ENCODE measurements around the gene MTX3. TPM values are rescaled to one million over a fixed set of nuclear protein-coding genes. Genes with fewer than 3 reads are reported as not detected.
A peak's percentile ranks its signal among the peaks of the same experiment; 100 is the strongest.

The MTX3 gene, protein sequence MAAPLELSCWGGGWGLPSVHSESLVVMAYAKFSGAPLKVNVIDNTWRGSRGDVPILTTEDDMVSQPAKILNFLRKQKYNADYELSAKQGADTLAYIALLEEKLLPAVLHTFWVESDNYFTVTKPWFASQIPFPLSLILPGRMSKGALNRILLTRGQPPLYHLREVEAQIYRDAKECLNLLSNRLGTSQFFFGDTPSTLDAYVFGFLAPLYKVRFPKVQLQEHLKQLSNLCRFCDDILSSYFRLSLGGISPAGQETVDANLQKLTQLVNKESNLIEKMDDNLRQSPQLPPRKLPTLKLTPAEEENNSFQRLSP
- 28.4 to 32.7 TPM (median 29.9 TPM) in 3 replicates for total RNA-seq

DNA sequence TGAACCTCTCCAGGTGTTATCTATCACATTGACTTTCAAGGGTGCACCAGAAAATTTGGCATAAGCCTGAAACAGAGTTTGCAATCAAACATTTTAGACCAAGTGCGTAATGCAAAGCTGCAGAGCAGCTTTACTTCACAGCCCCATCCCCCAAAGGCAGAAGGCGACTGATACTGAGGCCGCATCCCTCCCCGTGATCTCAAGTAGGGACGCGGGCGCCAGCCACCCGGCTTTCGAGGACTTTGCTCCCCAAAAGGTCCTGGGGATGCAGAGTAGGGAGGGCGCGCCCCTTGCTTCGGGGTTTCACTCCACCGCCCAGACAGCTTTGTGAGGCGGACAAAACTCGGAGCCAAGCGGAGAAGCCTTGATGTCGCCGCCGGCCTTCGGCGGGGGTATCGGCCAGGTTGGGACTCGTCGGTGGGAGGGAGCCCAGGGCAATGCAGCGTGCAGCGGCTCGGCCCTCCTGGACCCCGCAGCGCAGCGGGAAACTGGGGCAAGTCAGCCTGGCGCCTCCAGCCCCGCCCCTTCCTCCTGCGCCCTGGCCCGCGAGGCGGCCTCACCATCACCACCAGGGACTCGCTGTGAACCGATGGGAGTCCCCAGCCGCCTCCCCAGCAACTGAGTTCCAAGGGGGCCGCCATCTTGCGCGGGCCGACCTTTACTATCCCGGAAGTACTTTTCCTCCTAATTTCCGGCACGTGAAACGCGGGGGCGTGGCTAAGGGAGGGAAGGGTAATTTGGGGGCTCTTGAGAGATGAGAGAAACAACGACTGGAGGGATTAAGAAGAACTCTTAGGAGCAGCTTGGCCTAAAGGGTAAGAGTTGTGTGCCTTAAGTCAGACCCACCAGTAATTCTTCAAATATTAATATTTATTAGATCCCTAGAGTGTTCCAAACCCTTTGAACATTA lies at the start of gene MTX3:
TSS of gene MTX3 (minus strand) at position 665 of the 910 bp plus-strand sequence. CDS start at position 641, 24 bp downstream.
- H3K36me3 Mint-ChIP-seq = peaks cover 17% of the 10 kb centered on the region
- H3K4me1 Mint-ChIP-seq = peaks cover 19% of the 10 kb centered on the region
- no peaks in the 10 kb centered on the region for H3K9me3 Mint-ChIP-seq
- TF ChIP-seq, protein P1, sequence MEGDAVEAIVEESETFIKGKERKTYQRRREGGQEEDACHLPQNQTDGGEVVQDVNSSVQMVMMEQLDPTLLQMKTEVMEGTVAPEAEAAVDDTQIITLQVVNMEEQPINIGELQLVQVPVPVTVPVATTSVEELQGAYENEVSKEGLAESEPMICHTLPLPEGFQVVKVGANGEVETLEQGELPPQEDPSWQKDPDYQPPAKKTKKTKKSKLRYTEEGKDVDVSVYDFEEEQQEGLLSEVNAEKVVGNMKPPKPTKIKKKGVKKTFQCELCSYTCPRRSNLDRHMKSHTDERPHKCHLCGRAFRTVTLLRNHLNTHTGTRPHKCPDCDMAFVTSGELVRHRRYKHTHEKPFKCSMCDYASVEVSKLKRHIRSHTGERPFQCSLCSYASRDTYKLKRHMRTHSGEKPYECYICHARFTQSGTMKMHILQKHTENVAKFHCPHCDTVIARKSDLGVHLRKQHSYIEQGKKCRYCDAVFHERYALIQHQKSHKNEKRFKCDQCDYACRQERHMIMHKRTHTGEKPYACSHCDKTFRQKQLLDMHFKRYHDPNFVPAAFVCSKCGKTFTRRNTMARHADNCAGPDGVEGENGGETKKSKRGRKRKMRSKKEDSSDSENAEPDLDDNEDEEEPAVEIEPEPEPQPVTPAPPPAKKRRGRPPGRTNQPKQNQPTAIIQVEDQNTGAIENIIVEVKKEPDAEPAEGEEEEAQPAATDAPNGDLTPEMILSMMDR (IDR thresholded peaks at IDR 0.05; ENCODE audit: unreplicated experiment) = no peak
- peak within 1 kb of the TSS; percentile 89 for H3K4me3 Mint-ChIP-seq
- peaks cover 11% of the 10 kb centered on the region for H3K27me3 Mint-ChIP-seq (ENCODE audit: low read depth)
- peak; percentile 57 to 78 for DNase-seq (ENCODE audit: low spot score in 2 of 2, unreplicated experiment in 2 of 2)
- peak within 1 kb of the TSS; percentile 98 for H3K27ac Mint-ChIP-seq

DNA sequence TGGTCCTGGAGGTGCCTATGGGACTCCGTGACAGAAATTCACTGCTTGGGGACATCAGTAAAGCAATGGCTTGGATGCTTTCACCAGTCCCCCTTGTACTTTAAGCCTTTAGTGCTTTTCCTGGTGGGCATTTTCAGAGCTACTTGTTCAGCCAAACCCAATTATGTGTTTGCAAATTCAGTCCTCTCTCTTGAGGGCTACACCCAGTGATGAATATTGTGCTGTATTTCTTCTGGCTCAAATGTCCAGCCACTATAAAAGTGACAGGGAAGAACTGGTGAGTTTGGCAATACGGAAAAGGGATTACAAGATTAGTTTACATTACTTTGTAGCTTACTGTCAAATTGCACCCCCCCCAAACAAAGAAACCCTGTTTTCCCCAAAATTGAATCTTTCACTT lies 48.6 kb upstream of the MTX3 start:
- TF ChIP-seq, protein P1 (IDR thresholded peaks at IDR 0.05; ENCODE audit: unreplicated experiment) = no peak
- Mint-ChIP-seq H3K9me3 (no peaks in the 10 kb centered on the region), H3K4me3 (no peak overlapping the region), H3K4me1 (peaks cover 13% of the 10 kb centered on the region), H3K36me3 (no peaks in the 10 kb centered on the region), H3K27me3 (ENCODE audit: low read depth) (peaks cover 50% of the 10 kb centered on the region), H3K27ac (no peak overlapping the region)
- no peak for DNase-seq (ENCODE audit: low spot score in 2 of 2, unreplicated experiment in 2 of 2)

DNA sequence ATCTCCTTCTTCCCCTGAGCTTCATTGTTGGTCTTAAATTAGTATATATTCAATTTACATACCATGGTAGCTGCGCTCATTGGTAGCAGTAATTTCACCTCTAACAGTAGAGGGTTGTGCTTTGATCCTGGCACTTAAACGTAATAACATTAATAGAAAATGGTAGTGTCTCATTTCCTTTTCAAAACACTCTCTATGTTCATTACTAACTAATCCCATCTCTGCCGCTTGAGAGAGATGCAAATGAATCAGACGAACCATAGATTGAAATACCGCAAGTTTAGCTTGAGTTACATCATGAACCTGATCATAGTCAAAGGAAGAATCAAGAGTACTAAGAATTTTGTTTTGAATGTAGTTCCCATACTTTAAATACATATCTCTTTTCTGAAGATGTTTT lies 46.3 kb upstream of the MTX3 start:
- TF ChIP-seq, protein P1 (IDR thresholded peaks at IDR 0.05; ENCODE audit: unreplicated experiment) = no peak
- no peak for DNase-seq (ENCODE audit: low spot score in 2 of 2, unreplicated experiment in 2 of 2)
- Mint-ChIP-seq H3K36me3 (no peaks in the 10 kb centered on the region), H3K27me3 (ENCODE audit: low read depth) (peaks cover 67% of the 10 kb centered on the region), H3K4me3 (no peak overlapping the region), H3K27ac (no peak overlapping the region), H3K9me3 (no peaks in the 10 kb centered on the region), H3K4me1 (peaks cover 12% of the 10 kb centered on the region)

DNA sequence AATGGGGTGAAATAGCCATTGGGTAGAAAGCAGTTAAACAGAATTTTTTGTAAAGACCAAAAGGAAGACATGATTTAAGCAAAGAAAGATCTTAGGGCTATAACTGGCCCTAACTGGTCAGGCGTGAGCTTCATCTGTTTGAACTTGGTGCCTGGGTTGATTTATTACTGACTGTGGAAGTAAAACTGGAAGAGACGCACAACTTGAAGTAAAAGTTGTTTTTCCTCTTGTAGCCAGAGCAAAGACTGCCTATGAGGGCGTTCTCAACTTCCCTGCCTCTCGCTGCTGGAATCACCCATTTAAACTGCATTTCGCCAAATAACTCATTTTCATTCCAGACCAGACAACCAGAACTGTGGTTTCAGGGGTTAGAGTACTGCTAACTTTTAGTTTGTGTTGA lies 45.6 kb upstream of the MTX3 start:
- H3K9me3 Mint-ChIP-seq = no peaks in the 10 kb centered on the region
- H3K4me3 Mint-ChIP-seq = no peak overlapping the region
- no peak overlapping the region for H3K27ac Mint-ChIP-seq
- peaks cover 71% of the 10 kb centered on the region for H3K27me3 Mint-ChIP-seq (ENCODE audit: low read depth)
- H3K36me3 Mint-ChIP-seq = no peaks in the 10 kb centered on the region
- peaks cover 4% of the 10 kb centered on the region for H3K4me1 Mint-ChIP-seq
- DNase-seq (ENCODE audit: low spot score in 2 of 2, unreplicated experiment in 2 of 2) = no peak
- TF ChIP-seq, protein P1 (IDR thresholded peaks at IDR 0.05; ENCODE audit: unreplicated experiment) = no peak

DNA sequence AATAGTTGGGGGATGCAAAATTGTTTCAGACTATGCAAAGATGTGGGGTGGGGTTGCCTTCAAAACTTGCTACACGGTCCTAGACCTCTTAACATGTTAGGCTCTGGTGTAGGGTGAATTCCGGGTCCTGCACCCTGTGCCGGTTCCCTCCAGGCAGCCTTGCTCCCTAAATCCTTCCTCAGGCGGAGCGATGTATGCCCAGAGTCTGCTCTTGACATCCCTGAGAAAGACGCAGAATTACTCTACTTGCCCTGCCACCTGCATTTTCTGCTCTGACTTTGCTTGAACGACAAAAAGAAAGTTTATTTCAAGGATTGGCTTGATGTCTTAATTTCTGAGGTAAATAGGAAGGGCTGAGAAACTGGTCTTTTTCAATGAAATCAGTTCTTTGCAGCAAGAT lies 44.8 kb upstream of the MTX3 start:
- Mint-ChIP-seq H3K27me3 (ENCODE audit: low read depth) (peaks cover 77% of the 10 kb centered on the region), H3K4me1 (peaks cover 2% of the 10 kb centered on the region), H3K36me3 (no peaks in the 10 kb centered on the region), H3K4me3 (peak overlapping the region; percentile 60), H3K9me3 (no peaks in the 10 kb centered on the region), H3K27ac (no peak overlapping the region)
- no peak for DNase-seq (ENCODE audit: low spot score in 2 of 2, unreplicated experiment in 2 of 2)
- TF ChIP-seq, protein P1 (IDR thresholded peaks at IDR 0.05; ENCODE audit: unreplicated experiment) = no peak

Data from mesothelial cell of epicardium (in vitro differentiated cells).